HepG2 (cell line): ENCODE data around the gene DGCR6L.

Source experiments
- CCDC6 ChIP-seq: sonication (generic); formaldehyde crosslinking; IDR thresholded peaks from 2 replicates; pipeline ENCODE4 v1.8.1; 2022; ENCODE audit warnings: mild to moderate bottlenecking, missing genetic modification reagents, moderate library complexity
- CREM ChIP-seq, 2 experiments: sonication (generic) in 1 of 2; formaldehyde crosslinking in 1 of 2; IDR thresholded peaks; 2 replicates each; pipeline versions ENCODE4 v1.4.0 to v1.6.1; 2016 to 2020; ENCODE audit warnings: antibody characterized with exemption in 1 of 2, mild to moderate bottlenecking in 1 of 2, missing genetic modification reagents in 1 of 2
- EZH2 ChIP-seq: conservative IDR thresholded peaks from 2 replicates; pipeline ENCODE4 v1.6.1; 2012; ENCODE audit warnings: mild to moderate bottlenecking, low read depth, low read length, moderate library complexity
- HBP1 ChIP-seq: IDR thresholded peaks from 2 replicates; pipeline ENCODE4 v1.6.1; 2016; ENCODE audit warnings: low read depth, control low read depth
- KAT7 ChIP-seq: IDR thresholded peaks from 2 replicates; pipeline ENCODE4 v1.6.1; 2018; ENCODE audit warnings: borderline replicate concordance, missing compliant biosample characterization
- MBNL3 ChIP-seq: fragments of 250-450 bp; sonication (Bioruptor Pico); conservative IDR thresholded peaks from 2 replicates; pipeline ENCODE4 v1.8.0; 2022; ENCODE audit warnings: mild to moderate bottlenecking, inconsistent platforms
- NFRKB ChIP-seq: fragments of 450-650 bp; IDR thresholded peaks from 2 replicates; pipeline ENCODE4 v1.6.1; 2017
- RFX3 ChIP-seq: IDR thresholded peaks from 2 replicates; pipeline ENCODE4 v1.6.1; 2016; ENCODE audit warnings: missing biosample characterization, missing genetic modification reagents
- SP1 ChIP-seq, 2 experiments: fragments of 450-650 bp in 1 of 2; sonication (generic) in 1 of 2; formaldehyde crosslinking in 1 of 2; IDR thresholded peaks; 2 replicates each; pipeline versions ENCODE4 v1.4.0 to v1.6.1; 2016 to 2020; ENCODE audit warnings: missing genetic modification reagents in 1 of 2
- TCF7L2 ChIP-seq: IDR thresholded peaks from 2 replicates; pipeline ENCODE4 v1.6.1; 2011; ENCODE audit warnings: mild to moderate bottlenecking, low read depth, low read length, moderate library complexity
- ZNF709 ChIP-seq: sonication (generic); formaldehyde crosslinking; IDR thresholded peaks from 2 replicates; pipeline ENCODE4 v1.5.0; 2020; ENCODE audit warnings: mild to moderate bottlenecking, missing genetic modification reagents

- no peak for TF ChIP-seq EZH2
- no peak for TF ChIP-seq ZNF709 (CRISPR knock-in tag)
- TF ChIP-seq CCDC6 (CRISPR knock-in tag) = no peak
- TF ChIP-seq HBP1 = no peak
- no peak for TF ChIP-seq CREM (IDR thresholded peaks at IDR 0.05)
- TF ChIP-seq CREM (CRISPR knock-in tag; IDR thresholded peaks at IDR 0.05) = no peak
- TF ChIP-seq RFX3 (CRISPR knock-in tag) = no peak
- TF ChIP-seq MBNL3 (CRISPR knock-in tag) = no peak
- no peak for TF ChIP-seq SP1 (IDR thresholded peaks at IDR 0.05)
- TF ChIP-seq SP1 (CRISPR knock-in tag; IDR thresholded peaks at IDR 0.05) = no peak
- no peak for TF ChIP-seq NFRKB
- no peak for TF ChIP-seq KAT7 (CRISPR knock-in tag)
- no peak for TF ChIP-seq TCF7L2
These were observed 46.1 kb downstream of the DGCR6L start for GRCh38 chr22:20273758-20274181.
